ENCODE data around the gene SEC63.
"Not testable (repeated sequence)": the region's sequence is repeated elsewhere in the genome, so short reads cannot be mapped to it uniquely, and the experiment has no call there.

DNA sequence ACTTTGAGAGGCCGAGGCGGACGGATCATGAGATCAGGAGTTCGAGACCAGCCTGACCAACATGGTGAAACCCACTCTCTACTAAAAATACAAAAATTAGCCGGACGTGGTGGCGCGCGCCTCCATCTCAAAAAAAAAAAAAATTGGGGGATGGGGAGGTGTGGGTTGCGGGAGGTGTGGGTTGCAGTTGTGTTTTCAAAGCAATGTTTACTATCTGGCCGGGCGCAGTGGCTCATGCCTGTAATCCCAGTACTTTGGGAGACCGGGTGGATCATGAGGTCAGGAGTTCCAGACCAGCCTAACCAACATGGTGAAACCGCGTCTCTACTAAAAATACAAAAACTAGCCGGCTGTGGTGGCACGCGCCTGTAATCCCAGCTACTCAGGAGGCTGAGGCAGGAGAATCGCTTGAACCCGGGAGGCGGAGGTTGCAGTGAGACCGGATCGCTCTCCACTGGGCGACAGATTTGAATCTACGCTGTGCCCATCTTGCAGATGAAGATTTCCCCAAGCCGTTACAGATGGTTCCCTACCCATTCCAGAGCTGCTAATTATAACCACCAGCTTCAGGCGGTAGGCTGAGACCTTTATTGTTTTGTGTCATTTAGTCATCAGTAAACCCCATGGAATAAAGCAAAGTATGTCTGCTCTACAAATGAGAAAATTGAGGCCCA lies 818 bp upstream of the SEC63 start:
- not testable (repeated sequence) for TF ChIP-seq POLR2A (IDR thresholded peaks at IDR 0.05)
- TF ChIP-seq, protein P1, sequence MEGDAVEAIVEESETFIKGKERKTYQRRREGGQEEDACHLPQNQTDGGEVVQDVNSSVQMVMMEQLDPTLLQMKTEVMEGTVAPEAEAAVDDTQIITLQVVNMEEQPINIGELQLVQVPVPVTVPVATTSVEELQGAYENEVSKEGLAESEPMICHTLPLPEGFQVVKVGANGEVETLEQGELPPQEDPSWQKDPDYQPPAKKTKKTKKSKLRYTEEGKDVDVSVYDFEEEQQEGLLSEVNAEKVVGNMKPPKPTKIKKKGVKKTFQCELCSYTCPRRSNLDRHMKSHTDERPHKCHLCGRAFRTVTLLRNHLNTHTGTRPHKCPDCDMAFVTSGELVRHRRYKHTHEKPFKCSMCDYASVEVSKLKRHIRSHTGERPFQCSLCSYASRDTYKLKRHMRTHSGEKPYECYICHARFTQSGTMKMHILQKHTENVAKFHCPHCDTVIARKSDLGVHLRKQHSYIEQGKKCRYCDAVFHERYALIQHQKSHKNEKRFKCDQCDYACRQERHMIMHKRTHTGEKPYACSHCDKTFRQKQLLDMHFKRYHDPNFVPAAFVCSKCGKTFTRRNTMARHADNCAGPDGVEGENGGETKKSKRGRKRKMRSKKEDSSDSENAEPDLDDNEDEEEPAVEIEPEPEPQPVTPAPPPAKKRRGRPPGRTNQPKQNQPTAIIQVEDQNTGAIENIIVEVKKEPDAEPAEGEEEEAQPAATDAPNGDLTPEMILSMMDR (IDR thresholded peaks at IDR 0.05), result not testable (repeated sequence)

Data from adrenal gland (tissue), 5 donors.